ENCODE measurements around the gene POLL.

DNA sequence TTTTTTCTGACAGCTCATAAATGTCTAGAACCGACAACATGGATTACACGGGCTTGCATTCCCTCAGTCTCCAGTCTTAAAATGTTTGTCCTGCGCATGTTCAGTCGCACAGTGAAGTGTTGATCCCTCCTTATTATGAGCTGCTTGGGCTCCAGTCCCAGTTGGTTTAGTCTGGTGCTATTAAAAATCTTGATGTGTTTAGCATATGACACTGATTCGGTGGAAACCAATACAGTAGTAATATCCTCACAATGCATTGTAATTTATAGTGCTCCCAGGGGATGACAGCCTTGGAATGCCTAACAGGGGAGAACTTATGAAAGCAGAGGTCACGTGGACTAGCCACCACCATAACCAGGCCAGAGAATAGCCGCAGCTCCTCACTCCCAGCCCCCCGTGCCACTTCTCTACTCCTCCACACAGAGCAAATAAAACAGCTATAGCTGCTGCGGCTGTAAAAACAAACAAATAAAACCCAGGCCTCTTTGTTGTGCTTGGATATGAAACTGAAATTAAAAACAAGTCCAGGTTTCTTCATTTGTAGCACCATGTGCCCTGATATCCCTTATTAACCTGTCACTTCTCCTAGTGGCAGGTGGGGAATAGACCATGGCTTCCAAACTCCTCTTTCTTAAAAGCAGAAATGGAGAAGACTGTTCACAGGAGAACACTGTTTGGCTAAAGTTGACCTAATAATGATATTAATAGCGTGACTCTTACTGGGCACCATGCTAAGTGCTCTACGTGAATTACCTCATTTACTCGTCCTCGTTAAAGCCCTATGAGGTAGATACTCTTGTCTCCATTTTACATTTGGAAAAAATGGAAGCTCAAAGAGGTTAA is 7.8 kb upstream of the POLL start:
- no peak for TF ChIP-seq EZH2phosphoT487 (IDR thresholded peaks at IDR 0.05)
- no peak for TF ChIP-seq CTCF (IDR thresholded peaks at IDR 0.05)
- TF ChIP-seq EZH2 (IDR thresholded peaks at IDR 0.05), result no peak
